GM23338 (cell line): ENCODE results near the gene TEKT3. TPM values are rescaled to one million over a fixed set of nuclear protein-coding genes. Genes with fewer than 3 reads are reported as not detected.

Source experiments
- ATAC-seq: fragments of 200-7000 bp; cut with Tn5 transposase; 3 replicates; pipeline ENCODE4 v1.9.1; 2020
- DNase-seq: peaks from one replicate; pipeline ENCODE4 v3.0.0-alpha.2; 2015; ENCODE audit warnings: low spot score
- H2AFZ ChIP-seq: fragments of 200-600 bp; sonication (generic); 2 replicates; pipeline ENCODE4 v1.8.0; 2016; ENCODE audit warnings: antibody characterized with exemption, mild to moderate bottlenecking, moderate library complexity
- H3F3A ChIP-seq: fragments of 200-600 bp; sonication (generic); replicated peaks from 2 replicates; pipeline ENCODE4 v1.8.0; 2017; ENCODE audit warnings: antibody characterized with exemption, mixed run types, low read depth
- H3K27ac ChIP-seq: fragments of 200-600 bp; sonication (generic); 2 replicates; pipeline ENCODE4 v1.6.1; 2016; ENCODE audit warnings: low read depth
- H3K27me3 ChIP-seq: fragments of 200-600 bp; sonication (generic); 2 replicates; pipeline ENCODE4 v1.8.0; 2016; ENCODE audit warnings: mild to moderate bottlenecking, mixed run types, moderate library complexity; ENCODE audit not compliant: insufficient read depth
- H3K36me3 ChIP-seq: fragments of 200-600 bp; sonication (generic); 2 replicates; pipeline ENCODE4 v1.8.0; 2016; ENCODE audit warnings: mild to moderate bottlenecking; ENCODE audit not compliant: insufficient read depth
- H3K4me1 ChIP-seq: fragments of 200-600 bp; sonication (generic); 2 replicates; pipeline ENCODE4 v1.8.0; 2016; ENCODE audit warnings: mild to moderate bottlenecking, moderate library complexity; ENCODE audit not compliant: insufficient read depth
- H3K4me2 ChIP-seq: fragments of 200-600 bp; sonication (generic); 2 replicates; pipeline ENCODE4 v1.7.1; 2017; ENCODE audit warnings: mixed run types
- H3K4me3 ChIP-seq: fragments of 200-600 bp; sonication (generic); 2 replicates; pipeline ENCODE4 v1.6.1; 2016; ENCODE audit warnings: mixed run types
- H3K79me2 ChIP-seq: fragments of 200-600 bp; sonication (generic); replicated peaks from 2 replicates; pipeline ENCODE4 v1.8.0; 2017; ENCODE audit warnings: mild to moderate bottlenecking; ENCODE audit not compliant: insufficient read depth
- H3K9me2 ChIP-seq: fragments of 200-600 bp; sonication (generic); 2 replicates; pipeline ENCODE4 v1.8.0; 2017; ENCODE audit not compliant: insufficient read depth
- H4K20me1 ChIP-seq: fragments of 200-600 bp; sonication (generic); replicated peaks from 2 replicates; pipeline ENCODE4 v1.8.0; 2017; ENCODE audit warnings: mild to moderate bottlenecking; ENCODE audit not compliant: insufficient read depth
- H3K27ac Mint-ChIP-seq: 2 replicates; pipeline ENCODE4 v1.8.0; 2020; ENCODE audit warnings: inconsistent platforms, mild to moderate bottlenecking, moderate library complexity, mixed read lengths
- H3K27me3 Mint-ChIP-seq: 3 replicates; pipeline ENCODE4 v1.8.0; 2022; ENCODE audit warnings: low read depth, mild to moderate bottlenecking, moderate library complexity, mixed read lengths, inconsistent platforms; ENCODE audit not compliant: insufficient read depth, poor library complexity
- H3K36me3 Mint-ChIP-seq: 3 replicates; pipeline ENCODE4 v1.8.0; 2021; ENCODE audit warnings: low read depth, mild to moderate bottlenecking, inconsistent platforms, moderate library complexity, mixed read lengths
- H3K4me1 Mint-ChIP-seq: 3 replicates; pipeline ENCODE4 v1.8.0; 2020; ENCODE audit warnings: mild to moderate bottlenecking, inconsistent platforms, mixed read lengths
- H3K4me3 Mint-ChIP-seq: 3 replicates; pipeline ENCODE4 v1.8.0; 2021; ENCODE audit warnings: moderate library complexity, mild to moderate bottlenecking, inconsistent platforms, mixed read lengths
- H3K9me3 Mint-ChIP-seq: 3 replicates; pipeline ENCODE4 v1.8.0; 2020; ENCODE audit warnings: moderate library complexity, mild to moderate bottlenecking, inconsistent platforms, mixed read lengths
- CREB1 ChIP-seq: fragments of 250-450 bp; sonication (Bioruptor Pico); IDR thresholded peaks from 2 replicates; pipeline ENCODE4 v1.5.0; 2020; ENCODE audit warnings: low read depth, mild to moderate bottlenecking, moderate library complexity
- CTCF ChIP-seq, 2 experiments: fragments of 200-600 bp in 1 of 2; sonication (generic) in 1 of 2; conservative IDR thresholded peaks; 2 replicates each; pipeline versions ENCODE4 v1.5.1 to v1.6.1; 2016 to 2017; ENCODE audit warnings: antibody characterized with exemption in 2 of 2, low read depth in 2 of 2, mild to moderate bottlenecking in 2 of 2, moderate library complexity in 1 of 2
- EZH2 ChIP-seq: fragments of 200-600 bp; sonication (generic); IDR thresholded peaks from one replicate; pipeline ENCODE4 v1.8.0; 2017; ENCODE audit warnings: antibody characterized with exemption, mild to moderate bottlenecking, low read depth; ENCODE audit not compliant: unreplicated experiment
- JUNB ChIP-seq: IDR thresholded peaks from one replicate; pipeline ENCODE4 v1.6.1; 2016; ENCODE audit warnings: antibody characterized with exemption; ENCODE audit not compliant: unreplicated experiment
- POLR2AphosphoS5 ChIP-seq: IDR thresholded peaks from 2 replicates; pipeline ENCODE4 v1.6.1; 2016; ENCODE audit warnings: antibody characterized with exemption, low read depth
- STAT1 ChIP-seq: IDR thresholded peaks from one replicate; pipeline ENCODE4 v1.6.1; 2016; ENCODE audit warnings: antibody characterized with exemption; ENCODE audit not compliant: unreplicated experiment
- ZNF114 ChIP-seq: fragments of 250-450 bp; sonication (Bioruptor Pico); IDR thresholded peaks from 2 replicates; pipeline ENCODE4 v1.5.0; 2020; ENCODE audit warnings: mild to moderate bottlenecking, moderate library complexity
- ZNF462 ChIP-seq: fragments of 250-450 bp; sonication (Bioruptor Pico); IDR thresholded peaks from 2 replicates; pipeline ENCODE4 v1.5.0; 2020; ENCODE audit warnings: mild to moderate bottlenecking, moderate library complexity
- polyA plus RNA-seq: library from polyadenylated mRNA; unstranded; fragments of >200 nt; fragmentation: Nextera tagmentation; extraction: Ambion mirVana; gene quantifications from 2 replicates; pipeline ENCODE4 v1.2.1, GENCODE V29; 2016
- total RNA-seq: library from RNA; depleted of rRNA; stranded (reverse); fragments of >200 nt; shearing (Covaris generic); gene quantifications from 2 replicates; pipeline ENCODE4 v1.2.3, GENCODE V29; 2014

The TEKT3 gene
- total and polyA plus RNA-seq, 2 experiments from 2014 or later = 1.6 to 2.0 TPM

DNA sequence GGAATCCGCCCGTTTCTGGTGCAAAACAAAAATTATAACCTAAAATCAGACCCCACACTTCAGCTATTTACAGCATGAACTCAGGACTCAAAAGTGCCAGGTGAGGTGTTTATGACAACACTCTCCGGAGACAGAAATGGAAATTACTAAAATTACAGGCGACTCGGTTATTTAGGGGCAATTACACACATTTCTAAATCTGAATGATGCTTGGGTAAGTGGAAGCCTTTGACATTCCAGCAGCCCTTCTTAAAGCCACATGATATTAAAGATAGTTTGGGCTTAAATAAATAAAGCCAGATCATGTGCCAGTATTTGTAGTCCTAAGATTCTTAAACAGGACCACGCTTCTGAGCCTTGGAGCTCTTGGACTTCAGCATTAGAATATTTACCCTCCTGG is 39.6 kb downstream of the TEKT3 start (continued):
- TF ChIP-seq ZNF462 (no peak), EZH2 (no peak), CREB1 (no peak), STAT1 (no peak), CTCF (conservative IDR thresholded peaks at IDR 0.05; ENCODE audit: low read depth in 2 of 2) (no peak), ZNF114 (no peak)

- no peak for ATAC-seq
- H3K9me3 Mint-ChIP-seq = no peaks in the 10 kb centered on the region; the same call in 2 of the 3 replicates
- H3K4me3 Mint-ChIP-seq = no peak overlapping the region
- no peaks in the 10 kb centered on the region for H3K27me3 ChIP-seq
- H3K27ac Mint-ChIP-seq = no peak overlapping the region
- H4K20me1 ChIP-seq = no peaks in the 10 kb centered on the region
- H3K4me1 ChIP-seq = no peaks in the 10 kb centered on the region
- H2AFZ ChIP-seq = no peak overlapping the region
- H3F3A ChIP-seq = no peaks in the 10 kb centered on the region
- TF ChIP-seq ZNF462 (no peak), JUNB (no peak), CREB1 (no peak), POLR2AphosphoS5 (no peak)
- no peak overlapping the region for H3K4me3 ChIP-seq
- H3K79me2 ChIP-seq = no peaks in the 10 kb centered on the region
- no peak overlapping the region for H3K27ac ChIP-seq
- no peaks in the 10 kb centered on the region for H3K9me2 ChIP-seq
- no peaks in the 10 kb centered on the region for H3K36me3 ChIP-seq
- H3K4me1 Mint-ChIP-seq = no peaks in the 10 kb centered on the region
- H3K4me2 ChIP-seq = no peak overlapping the region
- no peaks in the 10 kb centered on the region for H3K36me3 Mint-ChIP-seq
- no peak for DNase-seq
- H3K27me3 Mint-ChIP-seq = peaks cover 9% of the 10 kb centered on the region
These were observed 43.2 kb downstream of the TEKT3 start for GRCh38 chr17:15298176-15298575.
